ENCODE results near the gene NOL12.

NOL12 gene

GRCh38 chr22:37659066-37659896 lies 26.9 kb upstream of the NOL12 start:
- DNase-seq (ENCODE audit: low read depth), result no peak

- no peak for DNase-seq (ENCODE audit: low read depth)
Measured at GRCh38 chr22:37659897-37660708, 26.0 kb upstream of the NOL12 start.

GRCh38 chr22:37660709-37661045 lies 25.5 kb upstream of the NOL12 start:
- no peak for DNase-seq (ENCODE audit: low read depth)

GRCh38 chr22:37661160-37661924 lies 24.8 kb upstream of the NOL12 start:
- DNase-seq (ENCODE audit: low read depth), result peak; percentile 75

GRCh38 chr22:37662039-37662438 lies 24.1 kb upstream of the NOL12 start:
- no peak for DNase-seq (ENCODE audit: low read depth)

GRCh38 chr22:37663521-37664140 lies 22.5 kb upstream of the NOL12 start:
- peak; percentile 61 for DNase-seq (ENCODE audit: low read depth)

GRCh38 chr22:37664249-37665101 lies 21.7 kb upstream of the NOL12 start:
- DNase-seq (ENCODE audit: low read depth), result peak; percentile 29

- DNase-seq (ENCODE audit: low read depth), result no peak
Measured at GRCh38 chr22:37665487-37665886, 20.7 kb upstream of the NOL12 start.

GRCh38 chr22:37669586-37669985 lies 16.6 kb upstream of the NOL12 start:
- peak; percentile 98 for DNase-seq (ENCODE audit: low read depth)

GRCh38 chr22:37672206-37672919 lies 13.8 kb upstream of the NOL12 start:
- no peak for DNase-seq (ENCODE audit: low read depth)

- DNase-seq (ENCODE audit: low read depth), result no peak
Measured at GRCh38 chr22:37672920-37673455, 13.2 kb upstream of the NOL12 start.

GRCh38 chr22:37674248-37674647 lies 11.9 kb upstream of the NOL12 start:
- DNase-seq (ENCODE audit: low read depth), result no peak

- DNase-seq (ENCODE audit: low read depth), result peak; percentile 99
Measured at GRCh38 chr22:37674951-37675929, 10.9 kb upstream of the NOL12 start, which contains the start of gene LGALS1. Gene LGALS1 (plus strand): TSS chr22:37675636. CDS start chr22:37675703, 67 bp downstream.

- DNase-seq (ENCODE audit: low read depth), result peak; percentile 85
Measured at GRCh38 chr22:37675930-37676735, 10.0 kb upstream of the NOL12 start.

GRCh38 chr22:37676736-37677492 lies 9.2 kb upstream of the NOL12 start:
- peak; percentile 98 for DNase-seq (ENCODE audit: low read depth)

- DNase-seq (ENCODE audit: low read depth), result no peak
Measured at GRCh38 chr22:37677493-37677974, 8.6 kb upstream of the NOL12 start.

- no peak for DNase-seq (ENCODE audit: low read depth)
Measured at GRCh38 chr22:37678372-37678771, 7.8 kb upstream of the NOL12 start.

Data from fibroblast of gingiva (primary cell).